ENCODE results near the gene BRINP1. TPM values are rescaled to one million over a fixed set of nuclear protein-coding genes. Genes with fewer than 3 reads are reported as not detected.

BRINP1 gene
- total RNA-seq, 4 donors from 2014 or later = 0.11 to 4.3 (median 0.78) TPM

DNA sequence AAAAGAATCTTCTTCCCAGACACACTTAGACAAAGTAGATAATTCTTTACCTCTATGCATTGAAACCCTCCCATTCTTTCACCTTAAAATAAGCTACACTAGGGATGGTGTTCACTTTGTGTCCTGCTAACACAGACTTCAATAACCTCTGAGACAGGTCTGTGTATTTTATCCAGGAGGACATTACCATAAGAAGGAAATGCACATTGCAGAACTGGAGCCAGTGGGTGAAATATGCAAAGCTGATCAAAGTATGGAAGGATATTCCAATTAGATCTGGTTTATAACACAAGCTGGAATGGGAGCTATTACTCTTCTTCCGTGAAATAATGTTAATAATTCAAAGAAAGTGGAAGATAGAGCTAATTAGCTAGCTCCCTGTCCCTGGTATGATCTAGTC, 204.1 kb downstream of the BRINP1 start:
- Histone ChIP-seq H3K27ac (no peak overlapping the region), H3K4me1 (no peaks in the 10 kb centered on the region), H3K36me3 (no peaks in the 10 kb centered on the region), H3K9me3 (no peaks in the 10 kb centered on the region), H3K4me3 (no peak overlapping the region), H3K27me3 (no peaks in the 10 kb centered on the region)
- TF ChIP-seq POLR2A (IDR thresholded peaks at IDR 0.05) = no peak
- TF ChIP-seq, protein P1, sequence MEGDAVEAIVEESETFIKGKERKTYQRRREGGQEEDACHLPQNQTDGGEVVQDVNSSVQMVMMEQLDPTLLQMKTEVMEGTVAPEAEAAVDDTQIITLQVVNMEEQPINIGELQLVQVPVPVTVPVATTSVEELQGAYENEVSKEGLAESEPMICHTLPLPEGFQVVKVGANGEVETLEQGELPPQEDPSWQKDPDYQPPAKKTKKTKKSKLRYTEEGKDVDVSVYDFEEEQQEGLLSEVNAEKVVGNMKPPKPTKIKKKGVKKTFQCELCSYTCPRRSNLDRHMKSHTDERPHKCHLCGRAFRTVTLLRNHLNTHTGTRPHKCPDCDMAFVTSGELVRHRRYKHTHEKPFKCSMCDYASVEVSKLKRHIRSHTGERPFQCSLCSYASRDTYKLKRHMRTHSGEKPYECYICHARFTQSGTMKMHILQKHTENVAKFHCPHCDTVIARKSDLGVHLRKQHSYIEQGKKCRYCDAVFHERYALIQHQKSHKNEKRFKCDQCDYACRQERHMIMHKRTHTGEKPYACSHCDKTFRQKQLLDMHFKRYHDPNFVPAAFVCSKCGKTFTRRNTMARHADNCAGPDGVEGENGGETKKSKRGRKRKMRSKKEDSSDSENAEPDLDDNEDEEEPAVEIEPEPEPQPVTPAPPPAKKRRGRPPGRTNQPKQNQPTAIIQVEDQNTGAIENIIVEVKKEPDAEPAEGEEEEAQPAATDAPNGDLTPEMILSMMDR (IDR thresholded peaks at IDR 0.05) = no peak
- DNase-seq = no peak
- intact Hi-C loops (cut with DNase I) = no loop called here
- WGBS, 2 donors = 68 to 88% methylated on average over 1 of the region's 1 CpG

GRCh38 chr9:119164716-119165115, 204.5 kb downstream of the BRINP1 start:
- no peak for TF ChIP-seq POLR2A (IDR thresholded peaks at IDR 0.05)
- TF ChIP-seq, protein P1 (IDR thresholded peaks at IDR 0.05) = no peak

DNA sequence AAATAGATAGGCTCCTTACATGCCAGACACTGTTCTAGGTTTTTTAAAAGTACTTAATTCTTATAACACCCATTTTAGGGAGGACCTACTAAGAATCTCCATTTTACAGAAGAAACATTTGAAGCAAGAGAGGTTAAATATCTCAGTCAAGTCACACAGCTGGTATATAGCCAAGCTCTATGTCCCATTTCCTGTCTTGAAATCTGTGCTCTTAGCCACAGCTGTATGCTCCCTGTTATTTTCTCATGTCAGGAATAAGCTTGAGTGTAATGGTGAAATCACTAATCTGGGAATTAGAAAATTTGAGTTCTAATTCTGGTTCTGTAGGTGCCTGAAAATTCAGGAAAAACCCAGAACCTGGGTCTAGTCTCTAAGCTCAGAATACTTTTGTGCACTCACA, 208.7 kb downstream of the BRINP1 start:
- H3K4me3 ChIP-seq = no peak overlapping the region
- no peak for TF ChIP-seq POLR2A (IDR thresholded peaks at IDR 0.05)
- TF ChIP-seq, protein P1 (IDR thresholded peaks at IDR 0.05) = no peak
- intact Hi-C loops (cut with DNase I) = no loop called here
- no peaks in the 10 kb centered on the region for H3K27me3 ChIP-seq
- H3K4me1 ChIP-seq = no peaks in the 10 kb centered on the region
- no peaks in the 10 kb centered on the region for H3K9me3 ChIP-seq
- H3K36me3 ChIP-seq = no peaks in the 10 kb centered on the region
- DNase-seq = no peak
- no peak overlapping the region for H3K27ac ChIP-seq

More at GRCh38 chr9:119164716-119165115, 204.5 kb downstream of the BRINP1 start:
- intact Hi-C loops (cut with DNase I) = no loop called here
- Histone ChIP-seq H3K27ac (no peak overlapping the region), H3K36me3 (no peaks in the 10 kb centered on the region), H3K9me3 (no peaks in the 10 kb centered on the region), H3K4me1 (no peaks in the 10 kb centered on the region), H3K4me3 (no peak overlapping the region), H3K27me3 (no peaks in the 10 kb centered on the region)
- DNase-seq = no peak

- DNase-seq = no peak
- TF ChIP-seq, protein P1 (IDR thresholded peaks at IDR 0.05) = no peak
- TF ChIP-seq POLR2A (IDR thresholded peaks at IDR 0.05) = no peak
- Histone ChIP-seq H3K4me1 (no peaks in the 10 kb centered on the region), H3K27me3 (no peaks in the 10 kb centered on the region), H3K27ac (no peak overlapping the region), H3K9me3 (no peaks in the 10 kb centered on the region), H3K36me3 (no peaks in the 10 kb centered on the region), H3K4me3 (no peak overlapping the region)
- 69 to 83% methylated on average over 1 to 2 of the region's 2 CpGs for WGBS, 2 donors
- intact Hi-C loops (cut with DNase I) = no loop called here
Measured at GRCh38 chr9:119159386-119159785, 209.8 kb downstream of the BRINP1 start.

GRCh38 chr9:119157196-119157595, 212.0 kb downstream of the BRINP1 start:
- Histone ChIP-seq H3K27ac (no peak overlapping the region), H3K36me3 (no peaks in the 10 kb centered on the region), H3K4me1 (no peaks in the 10 kb centered on the region), H3K4me3 (no peak overlapping the region), H3K27me3 (no peaks in the 10 kb centered on the region), H3K9me3 (no peaks in the 10 kb centered on the region)
- TF ChIP-seq POLR2A (IDR thresholded peaks at IDR 0.05) = no peak
- TF ChIP-seq, protein P1 (IDR thresholded peaks at IDR 0.05) = no peak
- intact Hi-C loops (cut with DNase I) = no loop called here
- no peak for DNase-seq
- WGBS, 2 donors = 72 to 79% methylated on average over 2 of the region's 2 CpGs
